Astrocyte (in vitro differentiated cells and primary cell): ENCODE measurements around the gene FAM181B. TPM values are rescaled to one million over a fixed set of nuclear protein-coding genes. Genes with fewer than 3 reads are reported as not detected.

Experiments
- DNase-seq: peaks from one replicate; pipeline ENCODE4 v3.0.0-alpha.2; 2010; ENCODE audit warnings: low read depth
- FAIRE-seq: peaks from 2 replicates; lab custom pipeline; 2011; peaks lifted over from hg19 to GRCh38; lab: Jason Lieb, UNC
- H2AFZ ChIP-seq: 2 replicates; pipeline ENCODE4 v1.6.0; 2012; ENCODE audit warnings: low read depth, low read length, inconsistent platforms
- H3K27ac ChIP-seq: 2 replicates; pipeline ENCODE4 v1.5.1; 2011; ENCODE audit warnings: low read depth, low read length, inconsistent platforms
- H3K27me3 ChIP-seq: 2 replicates; pipeline ENCODE4 v1.6.0; 2011; ENCODE audit warnings: low read length, inconsistent platforms; ENCODE audit not compliant: insufficient read depth
- H3K36me3 ChIP-seq: 2 replicates; pipeline ENCODE4 v1.5.1; 2011; ENCODE audit warnings: low read length, inconsistent platforms; ENCODE audit not compliant: insufficient read depth
- H3K4me1 ChIP-seq: 2 replicates; pipeline ENCODE4 v1.5.1; 2011; ENCODE audit warnings: low read length, inconsistent platforms; ENCODE audit not compliant: insufficient read depth
- H3K4me2 ChIP-seq: 2 replicates; pipeline ENCODE4 v1.6.0; 2012; ENCODE audit warnings: low read length, inconsistent platforms
- H3K4me3 ChIP-seq: 2 replicates; pipeline ENCODE4 v1.5.1; 2011; ENCODE audit warnings: low read depth, mild to moderate bottlenecking, low read length, inconsistent platforms; ENCODE audit not compliant: insufficient read depth
- H3K79me2 ChIP-seq: 2 replicates; pipeline ENCODE4 v1.6.0; 2012; ENCODE audit warnings: mild to moderate bottlenecking, low read length, inconsistent platforms; ENCODE audit not compliant: insufficient read depth
- H3K9ac ChIP-seq: 2 replicates; pipeline ENCODE4 v1.6.0; 2012; ENCODE audit warnings: mild to moderate bottlenecking, low read length, inconsistent platforms
- H3K9me3 ChIP-seq: 2 replicates; pipeline ENCODE4 v1.5.1; 2012; ENCODE audit warnings: low read depth, mild to moderate bottlenecking, low read length, inconsistent platforms; ENCODE audit not compliant: insufficient read depth
- H4K20me1 ChIP-seq: 2 replicates; pipeline ENCODE4 v1.6.0; 2012; ENCODE audit warnings: low read length, inconsistent platforms; ENCODE audit not compliant: insufficient read depth
- H3K27ac Mint-ChIP-seq: one replicate; pipeline ENCODE4 v1.8.0; 2021; ENCODE audit warnings: mild to moderate bottlenecking, mixed read lengths; ENCODE audit not compliant: unreplicated experiment
- H3K27me3 Mint-ChIP-seq: one replicate; pipeline ENCODE4 v1.8.0; 2021; ENCODE audit warnings: low read depth, mixed read lengths; ENCODE audit not compliant: unreplicated experiment
- H3K36me3 Mint-ChIP-seq: one replicate; pipeline ENCODE4 v1.8.0; 2021; ENCODE audit warnings: low read depth, mixed read lengths; ENCODE audit not compliant: unreplicated experiment
- H3K4me1 Mint-ChIP-seq: one replicate; pipeline ENCODE4 v1.8.0; 2021; ENCODE audit warnings: low read depth, mixed read lengths; ENCODE audit not compliant: unreplicated experiment
- H3K4me3 Mint-ChIP-seq: one replicate; pipeline ENCODE4 v1.8.0; 2021; ENCODE audit warnings: mild to moderate bottlenecking, moderate library complexity, mixed read lengths; ENCODE audit not compliant: unreplicated experiment
- H3K9me3 Mint-ChIP-seq: one replicate; pipeline ENCODE4 v1.8.0; 2021; ENCODE audit warnings: mild to moderate bottlenecking, mixed read lengths; ENCODE audit not compliant: unreplicated experiment
- CTCF ChIP-seq: IDR thresholded peaks from 2 replicates; pipeline ENCODE4 v1.5.1; 2011; ENCODE audit warnings: low read depth, mild to moderate bottlenecking, inconsistent platforms, low read length, moderate library complexity; ENCODE audit not compliant: insufficient read depth
- EZH2 ChIP-seq: IDR thresholded peaks from 2 replicates; pipeline ENCODE4 v1.6.1; 2012; ENCODE audit warnings: mild to moderate bottlenecking, low read length, inconsistent platforms; ENCODE audit not compliant: insufficient read depth
- total RNA-seq: library from RNA; stranded (reverse); gene quantifications from 2 replicates; pipeline ENCODE4 v1.2.1, GENCODE V29; 2021

The FAM181B gene
- total RNA-seq, 1 donor from 2014 or later, result 0.11 TPM

GRCh38 chr11:82776377-82776776, 42.7 kb upstream of the FAM181B start:
- H3K4me1 ChIP-seq, result peaks cover 4% of the 10 kb centered on the region
- Mint-ChIP-seq H3K27ac (no peak overlapping the region), H3K27me3 (no peaks in the 10 kb centered on the region), H3K4me3 (no peak overlapping the region), H3K36me3 (no peaks in the 10 kb centered on the region), H3K9me3 (peaks cover 6% of the 10 kb centered on the region), H3K4me1 (no peaks in the 10 kb centered on the region)
- DNase-seq (peak; percentile 6), FAIRE-seq (no peak)
- peak overlapping the region; percentile 11 for H3K4me2 ChIP-seq
- H3K27ac ChIP-seq, result no peak overlapping the region
- no peaks in the 10 kb centered on the region for H3K27me3 ChIP-seq
- H3K9ac ChIP-seq, result no peak overlapping the region
- no peaks in the 10 kb centered on the region for H4K20me1 ChIP-seq
- no peak overlapping the region for H3K4me3 ChIP-seq
- H3K9me3 ChIP-seq, result no peaks in the 10 kb centered on the region
- H3K79me2 ChIP-seq, result no peaks in the 10 kb centered on the region
- H2AFZ ChIP-seq, result no peak overlapping the region
- H3K36me3 ChIP-seq, result no peaks in the 10 kb centered on the region
- TF ChIP-seq CTCF (no peak), EZH2 (no peak)

GRCh38 chr11:82775736-82776346, 42.2 kb upstream of the FAM181B start:
- FAIRE-seq, result peak; percentile 20
- no peak overlapping the region for H3K27ac Mint-ChIP-seq
- no peak overlapping the region for H2AFZ ChIP-seq

More at GRCh38 chr11:82775736-82776346, 42.2 kb upstream of the FAM181B start:
- H3K9me3 ChIP-seq, result no peaks in the 10 kb centered on the region
- Mint-ChIP-seq H3K4me3 (no peak overlapping the region), H3K4me1 (no peaks in the 10 kb centered on the region), H3K36me3 (no peaks in the 10 kb centered on the region), H3K9me3 (peaks cover 6% of the 10 kb centered on the region), H3K27me3 (no peaks in the 10 kb centered on the region)
- no peaks in the 10 kb centered on the region for H3K27me3 ChIP-seq
- H3K4me2 ChIP-seq, result peak overlapping the region; percentile 11
- no peak for DNase-seq
- no peak overlapping the region for H3K4me3 ChIP-seq
- no peaks in the 10 kb centered on the region for H4K20me1 ChIP-seq
- H3K79me2 ChIP-seq, result no peaks in the 10 kb centered on the region
- TF ChIP-seq CTCF (peak; percentile 58), EZH2 (no peak)
- H3K27ac ChIP-seq, result no peak overlapping the region
- no peaks in the 10 kb centered on the region for H3K36me3 ChIP-seq
- no peak overlapping the region for H3K9ac ChIP-seq
- peaks cover 4% of the 10 kb centered on the region for H3K4me1 ChIP-seq
